ENCODE measurements around the gene ZNF664. TPM values are rescaled to one million over a fixed set of nuclear protein-coding genes. Genes with fewer than 3 reads are reported as not detected.
A peak's percentile ranks its signal among the peaks of the same experiment; 100 is the strongest.

Gene ZNF664
- total RNA-seq (10 to 100 TPM; 13.4 to 19.0 TPM), total RNA-seq (33.1 to 116 (median 79.9) reads per million in 172 experiments)
- polyA plus RNA-seq (2013, experiment 1 of 2) = 41.2 TPM
- 38.4 TPM for polyA plus RNA-seq (2013, experiment 2 of 2)

DNA sequence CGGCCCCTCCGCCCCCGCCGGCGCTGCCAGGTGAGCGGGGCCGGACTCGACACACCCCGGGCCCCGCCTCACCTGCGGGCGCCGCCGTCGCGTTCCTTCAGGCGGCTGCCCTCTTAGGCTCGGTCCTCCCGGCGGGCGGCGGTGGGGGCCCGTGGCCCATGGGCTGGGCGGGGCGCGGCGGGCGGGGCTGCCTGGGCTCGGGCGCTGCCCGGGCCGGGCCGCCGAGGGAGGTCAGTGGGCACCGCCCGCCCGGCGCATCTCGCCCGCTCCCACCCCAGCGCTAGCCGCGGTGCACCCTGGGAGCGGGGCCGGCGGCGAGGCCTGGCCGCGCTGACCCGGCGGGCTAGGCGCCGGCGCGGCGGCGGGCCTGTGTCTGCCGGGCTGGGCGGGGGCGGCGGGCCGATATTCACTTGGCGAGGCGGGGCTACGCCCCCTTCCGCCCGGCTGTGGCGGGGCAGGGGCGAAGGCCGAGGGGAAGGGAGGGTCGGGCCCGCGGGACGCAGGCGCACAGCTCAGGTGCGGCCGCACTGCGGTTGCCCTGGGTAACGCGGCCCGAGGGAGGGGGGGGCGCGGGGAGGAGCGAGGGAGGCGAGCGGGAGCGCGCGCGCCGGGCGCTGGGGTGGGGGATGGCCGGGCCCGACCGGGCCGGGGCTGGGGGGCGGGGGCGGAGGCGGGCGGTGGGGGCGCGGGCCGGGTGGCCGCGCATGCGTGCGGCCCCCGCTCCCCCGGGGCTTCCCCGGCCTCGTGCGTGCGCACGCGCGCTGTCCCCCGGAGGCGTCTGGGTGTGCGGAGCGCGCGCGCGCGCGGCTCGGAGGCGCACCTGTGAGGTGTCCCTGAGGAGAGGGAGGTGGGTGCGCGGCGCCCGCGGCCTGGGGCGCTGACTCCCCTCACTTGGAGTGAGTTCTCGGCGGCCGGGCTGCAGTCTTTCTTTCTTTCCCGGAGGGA, at the start of gene ZNF664, which contains the start of gene CCDC92:
Gene ZNF664, plus strand, starts transcription at position 759 of the 945 bp plus-strand sequence. CDS start 38,930 bp downstream, outside the sequence.
Gene CCDC92, minus strand, starts transcription at position 375 of the 945 bp plus-strand sequence. CDS start 28,526 bp downstream, outside the sequence.
- intact Hi-C loops (cut with DNase I, micrococcal nuclease) = loop anchor here (2.0 to 10.0 kb wide), 4 partner anchors 40 to 1738 kb away; partner anchors contain the start of genes DHX37 (in 1 of the 2) and NCOR2 (in 1 of the 2)
- CTCF ChIA-PET = interaction anchor here (2.0 kb wide), 1 partner anchor 68 kb away, joined by 6 read pairs; no protein-coding TSS in a partner anchor
- no peaks in the 10 kb centered on the region for H3K9me3 Mint-ChIP-seq

DNA sequence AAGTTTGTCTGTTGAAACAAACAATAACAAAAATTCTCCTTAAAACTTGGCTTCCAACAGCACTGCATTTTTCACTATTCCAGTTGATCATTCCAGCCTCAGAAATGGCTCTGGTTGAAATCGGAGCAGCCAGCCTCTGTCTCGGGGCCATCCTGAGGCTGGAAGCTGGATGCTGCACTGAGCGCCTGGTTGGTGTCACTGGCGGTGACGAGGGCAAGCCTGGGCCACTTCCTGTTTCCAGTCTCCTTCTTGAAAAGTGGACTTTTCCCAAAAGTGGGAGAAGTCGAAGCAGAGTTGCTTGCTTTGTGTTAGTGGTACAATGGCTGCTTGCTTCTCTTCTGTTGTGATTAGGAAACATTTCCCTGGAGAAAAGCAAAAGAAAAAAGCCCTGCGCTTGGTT, 49.1 kb upstream of the ZNF664 start:
- Mint-ChIP-seq H3K27ac (no peak overlapping the region), H3K4me1 (ENCODE audit: low read depth) (peaks cover 14% of the 10 kb centered on the region), H3K4me3 (no peak overlapping the region), H3K36me3 (ENCODE audit: low read depth) (no peaks in the 10 kb centered on the region), H3K27me3 (no peaks in the 10 kb centered on the region), H3K9me3 (no peaks in the 10 kb centered on the region)
- DNase-seq = no peak
- Histone ChIP-seq H3K4me1 (ENCODE audit: insufficient read depth, low read length) (peaks cover 8% of the 10 kb centered on the region), H3K36me3 (ENCODE audit: insufficient read depth, low read length) (no peaks in the 10 kb centered on the region), H3K9me3 (ENCODE audit: control insufficient read depth in 1 of 2, insufficient read depth in 1 of 2, low read length in 2 of 2) (no peaks in the 10 kb centered on the region), H3K4me3 (ENCODE audit: low read length) (no peak overlapping the region), H3K27me3 (ENCODE audit: control insufficient read depth in 1 of 2, insufficient read depth in 2 of 2, low read length in 2 of 2) (no peaks in the 10 kb centered on the region), H3K27ac (ENCODE audit: low read depth in 1 of 2, low read length in 2 of 2) (no peak overlapping the region)
- ATAC-seq (ENCODE audit: poor library complexity) = no peak
- intact Hi-C loops (cut with DNase I, micrococcal nuclease) = no loop called here
- CTCF ChIA-PET = no interaction called here
- POLR2A ChIA-PET = interaction anchor here (0.8 kb wide), 1 partner anchor 14 kb away, joined by 3 read pairs; no protein-coding TSS in a partner anchor
- TF ChIP-seq, protein P1, sequence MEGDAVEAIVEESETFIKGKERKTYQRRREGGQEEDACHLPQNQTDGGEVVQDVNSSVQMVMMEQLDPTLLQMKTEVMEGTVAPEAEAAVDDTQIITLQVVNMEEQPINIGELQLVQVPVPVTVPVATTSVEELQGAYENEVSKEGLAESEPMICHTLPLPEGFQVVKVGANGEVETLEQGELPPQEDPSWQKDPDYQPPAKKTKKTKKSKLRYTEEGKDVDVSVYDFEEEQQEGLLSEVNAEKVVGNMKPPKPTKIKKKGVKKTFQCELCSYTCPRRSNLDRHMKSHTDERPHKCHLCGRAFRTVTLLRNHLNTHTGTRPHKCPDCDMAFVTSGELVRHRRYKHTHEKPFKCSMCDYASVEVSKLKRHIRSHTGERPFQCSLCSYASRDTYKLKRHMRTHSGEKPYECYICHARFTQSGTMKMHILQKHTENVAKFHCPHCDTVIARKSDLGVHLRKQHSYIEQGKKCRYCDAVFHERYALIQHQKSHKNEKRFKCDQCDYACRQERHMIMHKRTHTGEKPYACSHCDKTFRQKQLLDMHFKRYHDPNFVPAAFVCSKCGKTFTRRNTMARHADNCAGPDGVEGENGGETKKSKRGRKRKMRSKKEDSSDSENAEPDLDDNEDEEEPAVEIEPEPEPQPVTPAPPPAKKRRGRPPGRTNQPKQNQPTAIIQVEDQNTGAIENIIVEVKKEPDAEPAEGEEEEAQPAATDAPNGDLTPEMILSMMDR (IDR thresholded peaks at IDR 0.05) = no peak

More for the DNA sequence above, at the start of gene ZNF664, which contains the start of gene CCDC92:
- Mint-ChIP-seq H3K27ac (peak within 1 kb of the TSS; percentile 91), H3K4me1 (ENCODE audit: low read depth) (peaks cover 48% of the 10 kb centered on the region), H3K4me3 (peak within 1 kb of the TSS; percentile 97), H3K36me3 (ENCODE audit: low read depth) (peaks cover 19% of the 10 kb centered on the region), H3K27me3 (no peaks in the 10 kb centered on the region)
- TF ChIP-seq, protein P1 (IDR thresholded peaks at IDR 0.05) = no peak
- Histone ChIP-seq H3K27ac (ENCODE audit: low read depth in 1 of 2, low read length in 2 of 2) (peak within 1 kb of the TSS in 1 of 2 donors; percentile 38), H3K27me3 (ENCODE audit: control insufficient read depth in 1 of 2, insufficient read depth in 2 of 2, low read length in 2 of 2) (no peaks in the 10 kb centered on the region), H3K4me3 (ENCODE audit: low read length) (peak within 1 kb of the TSS; percentile 58), H3K9me3 (ENCODE audit: control insufficient read depth in 1 of 2, insufficient read depth in 1 of 2, low read length in 2 of 2) (no peaks in the 10 kb centered on the region), H3K4me1 (ENCODE audit: insufficient read depth, low read length) (peaks cover 13% of the 10 kb centered on the region), H3K36me3 (ENCODE audit: insufficient read depth, low read length) (peaks cover 3% of the 10 kb centered on the region)
- POLR2A ChIA-PET = interaction anchor here (0.5 to 2.4 kb wide), 9 partner anchors 11 to 248 kb away, joined by 3 to 13 read pairs (median 4); no protein-coding TSS in a partner anchor
- ATAC-seq (ENCODE audit: poor library complexity) (peak; percentile 74), DNase-seq (peak; percentile 89 to 98 (median 96))

DNA sequence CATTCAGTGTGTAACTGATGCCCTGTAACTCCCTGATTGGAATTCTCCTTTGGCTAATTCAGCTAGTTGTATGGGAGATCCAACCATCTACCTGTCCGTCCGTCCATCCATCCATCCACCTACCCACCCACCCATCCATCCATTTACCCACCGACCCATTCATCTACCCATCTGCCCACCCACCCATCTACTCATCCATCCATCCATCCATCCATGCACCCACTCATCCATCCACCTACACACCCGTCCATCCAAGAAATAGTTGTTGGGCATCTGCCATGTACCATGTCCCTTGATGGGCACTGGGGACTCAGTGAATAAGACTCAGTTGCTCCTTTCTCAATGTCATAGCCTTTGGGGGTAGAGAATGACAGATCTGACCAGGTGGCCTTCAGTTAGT, 48.5 kb upstream of the ZNF664 start:
- no peaks in the 10 kb centered on the region for H3K9me3 Mint-ChIP-seq
- no peaks in the 10 kb centered on the region for H3K36me3 ChIP-seq (ENCODE audit: insufficient read depth, low read length)
- peaks cover 14% of the 10 kb centered on the region for H3K4me1 Mint-ChIP-seq (ENCODE audit: low read depth)
- no peak overlapping the region for H3K27ac ChIP-seq (ENCODE audit: low read depth in 1 of 2, low read length in 2 of 2)
- ChIA-PET POLR2A (no interaction called here), CTCF (no interaction called here)
- ATAC-seq (ENCODE audit: poor library complexity) = no peak
- no peaks in the 10 kb centered on the region for H3K27me3 ChIP-seq (ENCODE audit: control insufficient read depth in 1 of 2, insufficient read depth in 2 of 2, low read length in 2 of 2)
- no peaks in the 10 kb centered on the region for H3K27me3 Mint-ChIP-seq
- intact Hi-C loops (cut with DNase I, micrococcal nuclease) = no loop called here
- no peaks in the 10 kb centered on the region for H3K36me3 Mint-ChIP-seq (ENCODE audit: low read depth)
- H3K4me3 Mint-ChIP-seq = no peak overlapping the region
- peaks cover 8% of the 10 kb centered on the region for H3K4me1 ChIP-seq (ENCODE audit: insufficient read depth, low read length)
- no peaks in the 10 kb centered on the region for H3K9me3 ChIP-seq (ENCODE audit: control insufficient read depth in 1 of 2, insufficient read depth in 1 of 2, low read length in 2 of 2)
- no peak overlapping the region for H3K27ac Mint-ChIP-seq
- TF ChIP-seq, protein P1 (IDR thresholded peaks at IDR 0.05) = no peak
- DNase-seq = no peak
- H3K4me3 ChIP-seq (ENCODE audit: low read length) = no peak overlapping the region

Data from CD4-positive, alpha-beta T cell (primary cell).